GM19043 (cell line): Measurements from ENCODE around the gene ATAD3C.
"Not testable (repeated sequence)": the region's sequence is repeated elsewhere in the genome, so short reads cannot be mapped to it uniquely, and the experiment has no call there.

Source experiments
- ATAC-seq: cut with Tn5 transposase; IDR thresholded peaks from one replicate; pipeline ENCODE4 v1.9.1; 2021; ENCODE audit warnings: low read depth; ENCODE audit not compliant: unreplicated experiment

Gene ATAD3C

DNA sequence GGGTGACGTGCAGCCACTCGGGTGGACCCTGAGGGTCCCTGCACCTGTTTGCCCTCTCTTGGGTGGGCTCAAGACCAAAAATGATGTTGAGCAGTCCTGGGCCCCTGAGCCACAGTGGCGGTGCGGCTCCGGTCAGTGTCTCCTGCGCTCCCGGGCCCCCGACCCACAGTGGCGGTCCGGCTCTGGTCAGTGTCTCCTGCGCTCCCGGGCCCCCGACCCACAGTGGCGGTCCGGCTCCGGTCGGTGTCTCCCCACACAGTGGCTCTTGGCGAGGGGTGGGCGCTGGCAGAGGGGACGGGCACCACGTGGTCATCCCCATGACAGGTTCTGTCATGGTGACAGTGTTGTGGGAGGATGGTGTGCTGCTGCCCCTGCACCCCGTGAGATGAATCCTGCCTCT is 44.8 kb downstream of the ATAD3C start:
- not testable (repeated sequence) for ATAC-seq

DNA sequence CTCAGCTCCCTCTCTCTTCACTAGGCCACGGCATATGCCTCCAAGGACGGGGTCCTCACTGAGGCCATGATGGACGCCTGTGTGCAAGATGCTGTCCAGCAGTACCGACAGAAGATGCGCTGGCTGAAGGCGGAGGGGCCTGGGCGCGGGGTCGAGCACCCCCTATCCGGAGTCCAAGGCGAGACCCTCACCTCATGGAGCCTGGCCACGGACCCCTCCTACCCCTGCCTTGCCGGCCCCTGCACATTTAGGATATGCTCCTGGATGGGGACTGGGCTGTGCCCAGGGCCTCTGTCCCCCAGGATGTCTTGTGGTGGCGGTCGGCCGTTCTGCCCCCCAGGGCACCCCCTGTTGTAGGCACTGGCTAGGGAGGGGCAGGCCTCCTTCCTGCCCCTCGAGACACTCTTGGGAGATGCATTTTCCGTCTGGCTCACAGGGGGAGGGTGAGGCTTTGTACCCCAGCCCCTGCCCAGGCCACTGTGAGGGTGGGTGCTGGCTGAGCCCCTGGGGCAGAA is 46.0 kb downstream of the ATAD3C start:
- ATAC-seq = not testable (repeated sequence)

DNA sequence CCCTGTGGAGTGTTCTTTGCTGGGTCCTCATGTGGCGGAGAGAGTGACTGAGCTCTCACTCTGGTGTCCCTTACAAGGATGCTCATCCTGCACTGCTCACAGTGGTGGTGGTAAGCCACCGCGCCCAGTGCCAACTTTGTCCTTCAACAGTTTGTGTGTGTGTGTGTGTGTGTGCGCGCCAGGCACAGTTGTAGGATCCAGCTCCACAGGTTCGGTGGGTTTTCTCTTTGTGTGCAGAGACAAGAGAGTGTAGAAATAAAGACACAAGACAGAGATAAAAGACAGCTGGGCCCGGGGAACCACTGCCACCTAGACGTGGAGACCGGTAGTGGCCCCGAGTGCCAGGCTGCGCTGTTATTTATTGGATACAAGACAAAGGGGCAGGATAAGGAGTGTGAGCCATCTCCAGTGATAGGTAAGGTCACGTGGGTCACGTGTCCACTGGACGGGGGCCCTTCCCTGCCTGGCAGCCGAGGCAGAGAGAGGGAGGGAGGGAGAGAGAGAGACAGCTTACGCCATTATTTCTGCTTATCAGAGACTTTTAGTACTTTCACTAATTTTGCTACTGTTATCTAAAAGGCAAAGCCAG is 55.4 kb downstream of the ATAD3C start:
- not testable (repeated sequence) for ATAC-seq

DNA sequence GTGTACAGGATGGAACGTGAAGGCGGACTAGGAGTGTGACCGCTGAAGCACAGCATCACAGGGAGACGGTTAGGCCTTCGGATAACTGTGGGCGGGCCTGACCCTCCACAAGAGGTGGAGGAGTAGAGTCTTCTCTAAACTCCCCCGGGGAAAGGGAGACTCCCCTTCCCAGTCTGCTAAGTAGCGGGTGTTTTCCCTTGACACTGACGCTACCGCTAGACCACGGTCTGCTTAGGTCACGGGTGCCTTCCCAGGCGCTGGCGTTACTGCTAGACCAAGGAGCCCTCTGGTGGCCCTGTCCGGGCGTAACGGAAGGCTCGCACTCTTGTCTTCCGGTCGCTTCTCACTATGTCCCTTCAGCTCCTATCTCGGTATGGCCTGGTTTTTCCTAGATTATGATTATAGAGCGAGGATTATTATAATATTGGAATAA is 55.9 kb downstream of the ATAD3C start:
- ATAC-seq = not testable (repeated sequence)

DNA sequence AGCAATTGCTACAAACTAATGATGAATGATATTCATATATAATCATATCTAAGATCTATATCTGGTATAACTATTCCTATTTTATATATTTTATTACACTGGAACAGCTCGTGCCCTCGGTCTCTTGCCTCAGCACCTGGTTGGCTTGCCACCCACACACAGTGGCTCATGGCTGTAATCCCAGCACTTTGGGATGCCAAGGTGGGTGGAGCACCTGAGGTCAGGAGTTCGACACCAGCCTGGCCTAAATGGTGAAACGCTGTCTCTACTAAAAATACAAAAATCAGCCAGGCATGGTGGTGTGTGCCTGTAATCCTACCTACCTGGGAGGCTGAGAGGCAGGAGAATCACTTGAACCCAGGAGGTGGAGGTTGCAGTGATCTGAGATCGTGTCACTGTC is 56.3 kb downstream of the ATAD3C start:
- ATAC-seq = not testable (repeated sequence)

DNA sequence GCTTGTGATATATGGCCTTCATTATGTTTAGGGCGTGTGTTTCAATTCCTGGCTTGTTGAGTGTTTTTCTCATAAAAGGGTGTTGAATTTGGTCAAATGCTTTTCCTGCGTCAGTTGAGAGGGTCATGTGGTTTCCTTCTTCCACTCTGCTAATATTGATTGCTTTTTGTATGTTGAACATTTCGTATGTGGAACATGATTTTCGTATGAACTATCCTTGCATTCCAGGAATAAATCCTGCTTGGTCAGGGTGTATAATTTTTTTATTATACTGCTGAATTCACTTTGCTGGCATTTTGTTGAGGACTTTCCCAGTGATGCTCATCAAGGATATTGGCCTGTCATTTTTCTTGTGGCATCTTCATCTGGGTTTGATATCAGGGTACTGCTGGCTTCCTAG is 57.8 kb downstream of the ATAD3C start:
- no peak for ATAC-seq

DNA sequence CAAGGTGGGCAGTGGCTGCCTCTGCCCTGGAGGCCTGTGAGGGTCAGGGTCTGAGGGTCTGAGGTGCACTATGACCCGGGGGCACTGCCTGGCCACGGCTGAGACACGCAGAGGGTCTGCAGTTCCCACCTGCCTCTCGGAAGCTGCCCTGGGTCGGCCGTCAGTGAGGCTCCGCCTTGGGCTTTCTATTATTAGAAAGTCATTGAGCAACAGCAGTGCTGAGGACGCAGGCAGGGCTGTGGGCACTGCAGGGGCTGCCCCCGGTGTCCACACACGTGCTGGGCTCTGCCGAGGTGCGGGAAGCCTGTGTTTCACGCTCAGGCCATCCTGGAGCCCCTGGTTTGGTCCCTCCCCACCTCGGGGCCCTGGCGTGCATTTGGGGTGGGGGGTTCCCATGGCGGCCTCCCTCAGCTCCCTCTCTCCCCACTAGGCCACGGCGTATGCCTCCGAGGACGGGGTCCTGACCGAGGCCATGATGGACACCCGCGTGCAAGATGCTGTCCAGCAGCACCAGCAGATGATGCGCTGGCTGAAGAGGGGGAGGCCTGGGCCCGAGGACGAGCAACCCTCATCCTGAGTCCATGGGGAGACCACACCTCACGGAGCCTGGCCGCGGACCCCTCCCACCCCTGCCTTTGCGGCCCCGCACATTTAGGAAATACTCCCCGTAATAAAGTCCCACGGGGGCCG is 59.4 kb downstream of the ATAD3C start:
- ATAC-seq = not testable (repeated sequence)

DNA sequence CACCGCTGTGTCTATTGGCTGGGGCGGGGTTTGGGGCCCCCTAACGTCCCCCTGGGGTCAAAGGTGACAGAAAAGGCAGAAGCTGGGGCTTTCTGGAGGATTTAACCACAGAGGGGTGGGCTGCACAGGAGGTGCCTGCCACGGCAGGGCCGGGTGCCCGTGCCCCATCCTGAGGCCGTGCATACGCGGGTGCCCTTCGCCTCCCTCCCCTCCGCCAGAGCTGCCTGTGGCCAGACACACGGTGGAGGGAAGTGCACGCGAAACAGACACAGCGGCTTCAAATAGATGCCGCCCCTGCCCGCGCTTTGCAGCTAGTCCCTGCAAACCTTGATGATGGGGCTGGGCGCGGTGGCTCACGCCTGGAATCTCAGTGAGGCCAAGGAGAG is 60.0 kb downstream of the ATAD3C start:
- not testable (repeated sequence) for ATAC-seq

DNA sequence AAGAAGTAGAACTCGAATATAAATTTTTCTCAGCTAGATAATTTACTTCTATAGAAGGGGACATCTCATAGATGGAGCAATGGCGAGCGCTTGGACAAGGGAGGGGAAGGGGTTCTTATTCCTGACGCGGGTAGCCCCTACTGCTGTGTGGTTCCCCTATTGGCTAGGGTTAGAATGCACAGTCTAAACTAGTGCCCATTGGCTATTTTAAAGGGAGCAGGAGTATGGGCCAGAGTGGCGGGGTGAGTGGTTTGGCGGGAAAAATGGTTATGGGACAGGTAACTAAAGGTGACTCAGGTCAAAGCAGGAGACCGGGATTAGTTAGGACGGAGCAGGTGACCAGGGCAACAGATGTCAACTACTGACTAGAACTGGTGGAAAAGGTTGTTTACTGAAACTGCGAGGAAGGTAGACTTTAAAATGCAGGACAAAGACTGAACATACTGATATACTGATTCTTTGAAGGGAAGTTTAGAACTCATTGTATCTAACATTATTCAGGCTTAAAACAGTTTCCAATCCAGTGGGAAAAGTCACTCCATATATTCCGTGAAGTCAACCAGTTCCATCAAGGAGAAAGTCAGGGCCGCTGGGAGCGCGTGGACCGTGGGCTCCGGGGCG is 61.5 kb downstream of the ATAD3C start:
- ATAC-seq = no peak

DNA sequence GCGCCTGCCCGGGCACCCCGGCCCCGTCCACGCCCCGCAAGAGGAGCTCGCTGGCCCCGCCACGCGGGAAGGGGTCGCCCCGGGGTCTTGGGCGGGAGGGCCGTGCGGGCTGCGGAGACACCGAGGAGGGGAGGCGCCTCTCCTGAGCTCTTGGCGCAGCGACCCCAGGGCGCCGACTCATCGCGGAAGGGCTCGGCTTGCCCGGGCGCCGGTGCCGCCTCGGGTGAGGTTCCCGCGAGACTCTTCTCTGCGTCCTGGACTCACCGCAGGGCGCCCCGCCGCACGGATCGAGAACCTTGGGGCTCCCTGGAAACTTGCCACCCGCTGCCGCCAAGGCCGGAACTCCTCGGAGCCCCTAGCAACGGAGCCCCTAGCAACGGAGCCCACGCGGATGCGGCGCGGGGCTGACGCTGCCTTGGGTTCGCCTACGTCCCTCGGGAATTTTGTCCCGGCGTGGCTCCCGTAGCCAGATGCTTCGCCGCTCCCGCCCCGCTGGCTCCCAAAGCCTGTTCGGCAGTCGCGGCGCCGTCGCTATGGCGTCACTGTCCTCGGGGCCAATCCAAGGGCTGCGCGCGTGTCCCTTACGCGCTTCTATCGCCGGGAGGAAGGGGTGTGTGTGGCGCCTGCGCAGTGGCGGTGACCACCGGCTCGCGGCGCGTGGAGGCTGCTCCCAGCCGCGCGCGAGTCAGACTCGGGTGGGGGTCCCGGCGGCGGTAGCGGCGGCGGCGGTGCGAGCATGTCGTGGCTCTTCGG is 62.2 kb downstream of the ATAD3C start, which contains the start of gene ATAD3A:
ATAD3A (plus strand) TSS at position 630 of the 753 bp plus-strand sequence; CDS start at position 737, 107 bp downstream.
- ATAC-seq = peak; percentile 81

DNA sequence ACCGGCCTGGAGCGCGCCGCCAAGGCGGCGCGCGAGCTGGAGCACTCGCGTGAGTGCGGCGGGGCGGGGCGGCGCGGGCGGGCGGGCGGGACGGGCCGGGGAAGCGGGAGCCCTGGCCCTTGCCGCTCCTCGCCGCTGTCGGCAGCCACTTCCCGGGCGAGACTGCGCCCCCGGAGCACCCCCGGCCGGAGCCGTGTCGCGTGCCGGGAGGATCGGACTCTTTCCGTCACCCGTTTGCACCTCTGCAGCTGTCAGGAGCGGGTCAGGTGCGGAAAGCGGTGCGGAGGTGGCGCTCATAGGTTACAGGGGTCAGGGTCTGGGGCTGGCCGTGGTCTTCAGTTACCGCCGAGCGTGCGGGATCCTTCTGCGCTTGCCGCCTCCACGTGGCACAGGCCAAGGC is 62.9 kb downstream of the ATAD3C start:
- not testable (repeated sequence) for ATAC-seq

DNA sequence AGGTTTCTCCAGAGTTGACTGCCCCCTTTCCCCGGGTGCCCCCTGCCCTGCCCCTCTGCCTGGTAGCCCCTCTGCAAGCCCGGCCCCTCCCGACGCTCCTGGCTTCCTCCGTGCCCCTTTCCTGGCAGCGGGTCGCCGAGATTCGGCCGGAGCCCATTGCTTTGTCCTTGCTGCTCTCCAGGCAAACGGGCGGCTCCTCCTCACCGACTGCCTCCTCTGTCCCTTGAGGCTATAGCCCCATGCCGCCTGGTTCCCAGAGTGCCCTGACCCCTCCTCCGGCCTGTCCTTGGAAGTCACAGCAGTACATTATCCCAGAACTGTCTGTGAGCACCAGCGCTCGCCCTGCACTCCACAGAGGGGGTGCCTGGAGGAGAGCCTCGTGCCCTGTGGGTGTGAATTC is 64.2 kb downstream of the ATAD3C start:
- ATAC-seq = not testable (repeated sequence)

DNA sequence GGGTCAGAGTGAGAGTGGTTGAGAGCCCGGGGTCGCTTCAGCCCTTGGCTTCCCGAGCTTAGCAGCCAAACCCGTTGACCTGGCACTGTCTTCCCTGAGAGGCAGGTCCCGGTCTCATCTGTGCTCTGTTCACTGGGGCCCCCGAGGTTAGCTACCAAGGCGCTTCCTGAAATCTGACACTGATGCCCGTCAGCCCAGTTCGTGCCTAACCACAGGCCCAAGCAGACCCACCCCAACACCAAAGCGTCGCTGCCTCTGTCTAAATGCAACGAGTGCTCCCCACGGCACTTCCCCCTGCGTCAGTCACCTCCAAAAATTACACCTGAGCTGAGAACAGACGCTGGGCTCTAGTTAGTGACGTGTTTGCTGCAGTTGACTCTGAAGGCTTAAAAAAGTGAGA is 64.9 kb downstream of the ATAD3C start:
- not testable (repeated sequence) for ATAC-seq

DNA sequence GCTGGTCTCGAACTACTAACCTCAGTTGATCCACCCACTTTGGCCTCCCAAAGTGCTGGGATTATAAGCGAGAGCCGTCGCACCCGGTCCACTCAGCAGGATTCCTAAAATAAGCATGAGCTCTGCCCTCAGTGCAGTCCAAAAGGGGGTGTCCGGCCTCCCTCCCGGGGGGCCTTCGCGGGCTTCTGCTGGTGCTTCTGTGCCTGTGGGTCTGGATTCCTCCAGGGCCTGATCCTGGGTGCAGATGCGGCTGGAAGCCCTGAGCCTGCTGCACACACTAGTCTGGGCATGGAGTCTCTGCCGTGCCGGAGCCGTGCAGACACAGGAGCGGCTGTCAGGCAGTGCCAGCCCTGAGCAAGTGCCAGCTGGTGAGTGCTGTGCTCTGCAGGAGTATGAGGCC is 67.4 kb downstream of the ATAD3C start:
- ATAC-seq = not testable (repeated sequence)

DNA sequence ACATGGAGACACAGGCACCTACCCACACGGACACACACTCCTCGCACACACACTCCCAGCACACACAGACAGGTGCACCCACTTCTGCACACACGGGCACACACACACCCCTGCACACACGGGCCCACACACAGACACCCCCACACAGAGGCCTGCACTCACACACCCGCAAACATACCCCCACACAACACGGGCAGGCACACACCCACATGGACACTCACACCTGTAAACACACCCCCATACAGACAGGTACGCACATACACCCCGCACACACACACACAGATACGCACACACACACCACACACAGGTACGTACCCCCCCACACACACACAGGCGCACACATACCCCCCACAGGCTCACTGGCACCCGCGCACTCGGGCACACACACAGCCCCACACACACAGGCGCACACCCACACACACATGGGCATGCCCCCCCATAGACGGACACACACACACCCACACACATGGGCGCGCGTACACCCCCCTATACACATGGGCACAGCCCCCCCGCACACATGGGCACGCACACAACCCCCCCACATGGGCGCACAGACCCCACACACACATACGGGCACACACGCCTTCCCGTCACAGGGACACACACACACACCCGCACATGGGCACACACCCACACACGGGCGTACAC is 68.6 kb downstream of the ATAD3C start:
- no peak for ATAC-seq

DNA sequence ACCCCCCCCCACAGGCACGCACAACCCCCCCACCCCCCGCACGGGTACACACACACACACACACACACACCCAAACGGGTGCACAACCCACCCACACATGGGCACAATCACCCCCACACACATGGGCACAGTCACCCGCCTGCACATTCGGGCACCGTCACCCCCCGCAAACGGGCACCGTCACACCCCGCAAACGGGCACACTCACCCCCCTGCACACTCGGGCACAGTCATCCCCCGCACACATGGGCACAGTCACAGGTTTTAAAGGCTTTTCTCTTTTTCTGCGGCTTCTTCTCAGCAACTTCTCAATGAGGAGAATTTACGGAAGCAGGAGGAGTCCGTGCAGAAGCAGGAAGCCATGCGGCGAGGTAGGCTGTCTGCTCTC is 69.1 kb downstream of the ATAD3C start:
- not testable (repeated sequence) for ATAC-seq
